ENCODE measurements around the gene BTBD18.

DNA sequence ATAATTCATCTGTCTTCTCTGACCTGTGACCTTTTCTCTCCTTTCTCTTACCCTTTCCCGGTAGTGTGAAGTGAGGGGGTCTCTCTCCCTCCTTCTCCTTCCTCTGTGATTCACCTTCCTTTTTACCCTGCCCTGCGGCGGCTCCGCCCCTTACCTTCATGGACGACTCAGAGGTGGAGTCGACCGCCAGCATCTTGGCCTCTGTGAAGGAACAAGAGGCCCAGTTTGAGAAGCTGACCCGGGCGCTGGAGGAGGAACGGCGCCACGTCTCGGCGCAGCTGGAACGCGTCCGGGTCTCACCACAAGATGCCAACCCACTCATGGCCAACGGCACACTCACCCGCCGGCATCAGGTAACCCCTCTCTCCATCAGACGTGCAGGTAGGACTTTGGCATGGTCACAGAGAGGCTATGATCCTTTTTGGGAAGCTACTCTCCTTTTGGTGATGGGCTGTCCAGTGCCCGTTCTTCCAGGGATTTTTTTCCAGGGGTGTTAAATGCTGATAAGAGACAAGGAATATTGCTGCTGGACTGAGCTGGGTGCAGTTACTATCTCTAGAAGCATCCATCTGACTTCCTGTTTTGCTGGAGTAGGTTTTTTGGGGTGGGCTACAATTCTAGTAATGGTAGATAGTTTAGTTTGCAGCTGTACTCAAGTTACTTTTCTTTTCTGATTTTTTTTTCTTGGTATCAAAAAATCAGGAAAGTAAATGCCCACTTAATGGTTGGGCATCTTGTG lies 39.9 kb upstream of the BTBD18 start:
- TF ChIP-seq, protein P1, sequence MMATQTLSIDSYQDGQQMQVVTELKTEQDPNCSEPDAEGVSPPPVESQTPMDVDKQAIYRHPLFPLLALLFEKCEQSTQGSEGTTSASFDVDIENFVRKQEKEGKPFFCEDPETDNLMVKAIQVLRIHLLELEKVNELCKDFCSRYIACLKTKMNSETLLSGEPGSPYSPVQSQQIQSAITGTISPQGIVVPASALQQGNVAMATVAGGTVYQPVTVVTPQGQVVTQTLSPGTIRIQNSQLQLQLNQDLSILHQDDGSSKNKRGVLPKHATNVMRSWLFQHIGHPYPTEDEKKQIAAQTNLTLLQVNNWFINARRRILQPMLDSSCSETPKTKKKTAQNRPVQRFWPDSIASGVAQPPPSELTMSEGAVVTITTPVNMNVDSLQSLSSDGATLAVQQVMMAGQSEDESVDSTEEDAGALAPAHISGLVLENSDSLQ (IDR thresholded peaks at IDR 0.05), result no peak
- no peak for TF ChIP-seq FOXA1 (IDR thresholded peaks at IDR 0.05)
- no peak for TF ChIP-seq TARDBP (IDR thresholded peaks at IDR 0.05)
- no peak for TF ChIP-seq BHLHE40 (IDR thresholded peaks at IDR 0.05; ENCODE audit: borderline replicate concordance)
- no peak for TF ChIP-seq NFRKB (IDR thresholded peaks at IDR 0.05)
- TF ChIP-seq ARNT (IDR thresholded peaks at IDR 0.05), result no peak

Data from HEK293T (cell line).